LNCaP clone FGC (cell line): ENCODE measurements around the gene PRM1.
"Not testable (repeated sequence)": the region's sequence is repeated elsewhere in the genome, so short reads cannot be mapped to it uniquely, and the experiment has no call there.

Source experiments
- DNase-seq: peaks from one replicate; pipeline ENCODE4 v3.0.0-alpha.2; 2011; ENCODE audit warnings: low read depth
- H3K4me3 ChIP-seq: 2 replicates; pipeline ENCODE4 v1.5.1; 2011; ENCODE audit warnings: mild to moderate bottlenecking, low read depth, low read length, control low read depth
- TF ChIP-seq, protein P1 (sequence below): IDR thresholded peaks from 2 replicates; pipeline ENCODE4 v1.5.1; 2012; ENCODE audit warnings: mild to moderate bottlenecking; ENCODE audit not compliant: control insufficient read depth, insufficient read depth; ENCODE audit errors: extremely low read depth

PRM1 gene

GRCh38 chr16:11296706-11297491, 15.8 kb upstream of the PRM1 start:
- TF ChIP-seq, protein P1, sequence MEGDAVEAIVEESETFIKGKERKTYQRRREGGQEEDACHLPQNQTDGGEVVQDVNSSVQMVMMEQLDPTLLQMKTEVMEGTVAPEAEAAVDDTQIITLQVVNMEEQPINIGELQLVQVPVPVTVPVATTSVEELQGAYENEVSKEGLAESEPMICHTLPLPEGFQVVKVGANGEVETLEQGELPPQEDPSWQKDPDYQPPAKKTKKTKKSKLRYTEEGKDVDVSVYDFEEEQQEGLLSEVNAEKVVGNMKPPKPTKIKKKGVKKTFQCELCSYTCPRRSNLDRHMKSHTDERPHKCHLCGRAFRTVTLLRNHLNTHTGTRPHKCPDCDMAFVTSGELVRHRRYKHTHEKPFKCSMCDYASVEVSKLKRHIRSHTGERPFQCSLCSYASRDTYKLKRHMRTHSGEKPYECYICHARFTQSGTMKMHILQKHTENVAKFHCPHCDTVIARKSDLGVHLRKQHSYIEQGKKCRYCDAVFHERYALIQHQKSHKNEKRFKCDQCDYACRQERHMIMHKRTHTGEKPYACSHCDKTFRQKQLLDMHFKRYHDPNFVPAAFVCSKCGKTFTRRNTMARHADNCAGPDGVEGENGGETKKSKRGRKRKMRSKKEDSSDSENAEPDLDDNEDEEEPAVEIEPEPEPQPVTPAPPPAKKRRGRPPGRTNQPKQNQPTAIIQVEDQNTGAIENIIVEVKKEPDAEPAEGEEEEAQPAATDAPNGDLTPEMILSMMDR: no peak
- no peak overlapping the region for H3K4me3 ChIP-seq
- peak; percentile 40 for DNase-seq

DNA sequence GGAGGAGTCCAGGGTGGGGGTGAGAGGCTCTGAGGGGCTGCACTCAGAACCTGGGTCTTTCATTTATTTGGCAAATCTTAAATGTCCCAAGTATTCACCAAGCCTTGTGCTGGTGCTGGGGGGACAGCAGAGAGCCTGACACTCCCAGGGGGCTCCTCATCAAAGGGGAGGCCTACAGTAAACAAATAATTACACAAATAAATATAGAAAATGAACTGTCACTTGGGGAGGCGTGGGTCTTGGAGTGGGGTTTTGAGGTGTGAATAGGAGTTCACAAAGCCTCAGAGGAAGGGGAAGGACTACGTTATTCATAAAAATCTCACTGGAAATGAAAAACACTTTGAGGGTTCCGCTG, 15.2 kb upstream of the PRM1 start:
- H3K4me3 ChIP-seq: no peak overlapping the region
- no peak for DNase-seq
- TF ChIP-seq, protein P1: no peak

- DNase-seq: no peak
- H3K4me3 ChIP-seq: no peak overlapping the region
- TF ChIP-seq, protein P1: no peak
Observed at GRCh38 chr16:11295672-11296071, 14.5 kb upstream of the PRM1 start.

- DNase-seq: no peak
- TF ChIP-seq, protein P1: no peak
- no peak overlapping the region for H3K4me3 ChIP-seq
Observed at GRCh38 chr16:11292076-11292748, 11.1 kb upstream of the PRM1 start.

DNA sequence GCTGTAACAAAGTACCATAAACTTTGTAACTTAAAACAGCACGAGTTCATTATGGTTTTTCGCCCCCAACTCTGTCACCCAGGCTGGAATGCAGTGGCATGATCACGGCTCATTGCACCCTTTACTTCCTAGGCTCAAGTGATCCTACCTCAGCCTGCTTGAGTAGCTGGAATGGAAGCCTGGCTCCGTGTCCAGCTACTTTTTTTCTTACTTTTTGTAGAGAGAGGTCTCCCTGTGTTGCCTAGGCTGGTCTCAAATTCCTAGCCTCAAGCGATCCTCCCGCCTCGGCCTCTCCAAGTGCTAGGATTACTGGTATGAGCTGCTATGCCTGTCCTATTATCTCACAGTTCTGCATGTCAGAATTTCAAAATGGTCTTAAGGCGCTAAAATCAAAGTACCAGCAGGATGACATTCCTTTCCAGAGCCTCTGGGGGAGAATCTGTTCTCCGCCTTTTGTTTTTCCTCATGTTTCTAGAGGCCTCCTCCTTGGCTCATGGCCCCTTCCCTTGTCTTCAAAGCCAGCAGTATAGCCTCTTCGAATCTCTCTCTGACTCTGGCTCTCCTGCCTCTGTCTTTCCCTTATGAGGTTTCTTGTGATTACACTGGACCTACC, 10.1 kb upstream of the PRM1 start:
- no peak for DNase-seq
- TF ChIP-seq, protein P1: no peak
- no peak overlapping the region for H3K4me3 ChIP-seq

DNA sequence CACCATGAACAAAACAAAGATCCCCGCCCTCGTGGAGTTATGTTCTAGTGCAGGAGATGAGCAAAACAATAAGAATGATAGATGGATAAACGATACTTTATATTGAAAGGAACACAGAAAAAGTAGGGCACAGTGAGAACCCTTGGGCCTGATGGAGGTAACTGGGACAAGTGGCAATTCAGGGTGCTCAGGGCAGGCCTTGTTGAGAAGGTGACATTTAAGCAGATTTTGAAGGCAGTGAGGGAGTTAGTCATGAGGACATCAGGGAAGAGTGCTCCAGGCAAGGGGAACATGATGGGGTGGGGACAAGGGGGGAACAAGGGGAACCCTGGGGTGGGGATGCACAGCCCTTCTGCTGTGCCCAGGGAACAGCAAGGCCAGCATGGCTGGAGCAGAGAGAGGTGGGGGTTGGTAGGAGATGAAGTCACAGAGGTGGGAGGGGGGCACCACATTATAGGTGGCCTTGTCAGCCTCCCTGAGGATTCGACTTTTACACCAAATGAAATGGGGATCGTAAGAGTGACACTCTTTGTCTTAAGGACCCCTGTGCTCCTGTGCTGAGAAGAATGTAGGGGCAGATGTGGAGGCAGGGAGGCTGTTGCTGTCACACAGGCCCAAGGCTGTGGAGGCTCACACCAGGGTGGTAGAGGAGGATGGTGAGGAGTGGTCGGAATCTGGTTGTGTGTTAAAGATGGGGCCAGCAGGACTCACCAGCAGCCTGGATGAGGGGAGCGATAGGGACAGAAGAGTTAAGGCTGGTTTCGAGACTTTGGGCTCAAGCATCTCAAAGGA, 9.2 kb upstream of the PRM1 start:
- no peak for DNase-seq
- no peak overlapping the region for H3K4me3 ChIP-seq
- TF ChIP-seq, protein P1: no peak

DNA sequence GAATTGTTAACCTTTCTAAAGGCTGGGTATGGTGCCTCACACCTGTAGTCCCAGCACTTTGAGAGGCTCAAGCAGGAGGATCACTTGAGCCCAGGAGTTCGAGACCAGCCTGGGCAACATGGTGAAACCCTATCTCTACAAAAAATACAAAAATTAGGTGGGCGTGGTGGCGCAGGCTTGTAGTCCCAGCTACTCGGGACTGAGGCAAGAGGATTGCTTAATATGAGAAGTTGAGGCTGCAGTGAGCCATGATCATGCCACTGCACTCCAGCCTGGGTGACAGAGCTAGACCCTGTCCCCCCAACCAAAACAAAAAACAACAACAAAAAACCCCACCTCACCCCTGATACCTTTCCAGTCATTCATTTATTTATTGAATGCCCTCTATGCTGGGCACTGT, 8.6 kb upstream of the PRM1 start:
- not testable (repeated sequence) for H3K4me3 ChIP-seq, DNase-seq
